Spleen (tissue), 7 donors: Measurements from ENCODE around the gene LZTFL1.

Experiments used
- POLR2A ChIP-seq, 3 donors: fragments of 450-650 bp; IDR thresholded peaks; one replicate each; pipeline ENCODE4 v1.5.1; 2017; ENCODE audit warnings: antibody characterized with exemption in 3 of 3, mild to moderate bottlenecking in 1 of 3
- POLR2AphosphoS5 ChIP-seq, 3 donors: sonication (generic); formaldehyde crosslinking; IDR thresholded peaks; one replicate each; pipeline ENCODE4 v1.5.1; 2017; ENCODE audit warnings: antibody characterized with exemption in 3 of 3
- TF ChIP-seq, protein P1 (sequence below), 11 experiments: fragments of 200-600 bp in 7 of 11; fragments of 450-650 bp in 4 of 11; sonication (generic) in 4 of 11; IDR thresholded peaks in 8 of 11; conservative IDR thresholded peaks in 3 of 11; 1 replicate in 7 of 11; 2 replicates in 4 of 11; pipeline versions ENCODE4 v1.4.0 to v1.8.0; 2016 to 2021; ENCODE audit warnings: antibody characterized with exemption in 11 of 11, inconsistent platforms in 4 of 11, mild to moderate bottlenecking in 1 of 11
- donor health status: DM: no; HTN: no; CAD: no; lungs with moderate emphysema.
- donor health status: DM: no; HTN: no; CAD: no.
- donor health status: DM: no; HTN: no; CAD: no.

DNA sequence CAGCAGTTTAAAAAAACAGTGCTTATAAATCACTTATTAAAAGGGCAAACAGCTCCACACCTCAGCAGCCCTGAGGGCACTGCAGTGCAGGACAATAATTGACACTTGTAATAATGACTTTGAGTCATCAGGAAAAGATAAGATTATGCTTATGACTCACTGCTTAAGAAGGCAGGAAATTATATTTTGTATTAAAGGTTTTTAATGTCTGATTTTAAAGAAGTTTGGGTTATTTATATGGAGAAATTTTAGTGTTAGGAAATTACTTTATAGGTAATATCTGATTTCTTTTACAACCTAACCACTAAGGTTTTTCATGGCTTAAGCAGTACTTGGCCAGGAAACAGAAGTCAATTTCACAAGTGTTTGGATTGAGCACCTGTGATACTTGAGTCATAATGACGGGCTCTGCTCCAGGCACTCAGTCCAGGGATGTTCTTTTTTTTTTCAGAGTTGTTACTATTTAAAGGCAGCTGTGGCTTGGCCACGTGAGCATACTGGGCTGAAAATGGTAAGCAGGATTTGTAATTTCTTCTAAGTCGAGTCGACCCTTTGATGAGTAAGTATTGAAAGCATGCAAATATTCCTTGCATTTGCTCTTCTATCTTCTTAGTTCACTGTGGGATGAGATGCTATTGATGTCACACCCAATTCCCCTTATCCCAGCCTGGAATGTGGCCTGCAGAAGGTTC is 23.9 kb downstream of the LZTFL1 start:
- TF ChIP-seq, protein P1, sequence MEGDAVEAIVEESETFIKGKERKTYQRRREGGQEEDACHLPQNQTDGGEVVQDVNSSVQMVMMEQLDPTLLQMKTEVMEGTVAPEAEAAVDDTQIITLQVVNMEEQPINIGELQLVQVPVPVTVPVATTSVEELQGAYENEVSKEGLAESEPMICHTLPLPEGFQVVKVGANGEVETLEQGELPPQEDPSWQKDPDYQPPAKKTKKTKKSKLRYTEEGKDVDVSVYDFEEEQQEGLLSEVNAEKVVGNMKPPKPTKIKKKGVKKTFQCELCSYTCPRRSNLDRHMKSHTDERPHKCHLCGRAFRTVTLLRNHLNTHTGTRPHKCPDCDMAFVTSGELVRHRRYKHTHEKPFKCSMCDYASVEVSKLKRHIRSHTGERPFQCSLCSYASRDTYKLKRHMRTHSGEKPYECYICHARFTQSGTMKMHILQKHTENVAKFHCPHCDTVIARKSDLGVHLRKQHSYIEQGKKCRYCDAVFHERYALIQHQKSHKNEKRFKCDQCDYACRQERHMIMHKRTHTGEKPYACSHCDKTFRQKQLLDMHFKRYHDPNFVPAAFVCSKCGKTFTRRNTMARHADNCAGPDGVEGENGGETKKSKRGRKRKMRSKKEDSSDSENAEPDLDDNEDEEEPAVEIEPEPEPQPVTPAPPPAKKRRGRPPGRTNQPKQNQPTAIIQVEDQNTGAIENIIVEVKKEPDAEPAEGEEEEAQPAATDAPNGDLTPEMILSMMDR (IDR thresholded peaks at IDR 0.05 in 8 of 11, conservative IDR thresholded peaks at IDR 0.05 in 3 of 11), result no peak
- TF ChIP-seq POLR2A (IDR thresholded peaks at IDR 0.05), result no peak
- TF ChIP-seq POLR2AphosphoS5 (IDR thresholded peaks at IDR 0.05), result no peak
